H9 (cell line): Measurements from ENCODE around the gene CERS1. TPM values are rescaled to one million over a fixed set of nuclear protein-coding genes. Genes with fewer than 3 reads are reported as not detected.
A peak's percentile ranks its signal among the peaks of the same experiment; 100 is the strongest.

Source experiments
- DNase-seq: peaks from one replicate; pipeline ENCODE4 v3.0.0-alpha.2; 2017
- H2AFZ ChIP-seq: one replicate; pipeline ENCODE4 v1.6.1; 2013; ENCODE audit warnings: mild to moderate bottlenecking, low read length, control low read depth, moderate library complexity
- H2AK5ac ChIP-seq: 2 replicates; pipeline ENCODE4 v1.6.1; 2013; ENCODE audit warnings: low read length, control low read depth, mixed read lengths; ENCODE audit not compliant: insufficient read length
- H2BK120ac ChIP-seq: one replicate; pipeline ENCODE4 v1.6.1; 2013; ENCODE audit warnings: low read depth, mild to moderate bottlenecking, low read length, control low read depth, inconsistent platforms; ENCODE audit not compliant: poor library complexity, severe bottlenecking
- H2BK12ac ChIP-seq: 2 replicates; pipeline ENCODE4 v1.6.1; 2013; ENCODE audit warnings: low read length, control low read depth, mixed read lengths, low read depth; ENCODE audit not compliant: insufficient read length
- H2BK15ac ChIP-seq: 2 replicates; pipeline ENCODE4 v1.6.1; 2013; ENCODE audit warnings: low read depth, low read length, control low read depth
- H2BK20ac ChIP-seq: one replicate; pipeline ENCODE4 v1.6.1; 2013; ENCODE audit warnings: low read depth, mild to moderate bottlenecking, low read length, control low read depth, inconsistent platforms; ENCODE audit not compliant: poor library complexity, severe bottlenecking
- H2BK5ac ChIP-seq: 2 replicates; pipeline ENCODE4 v1.6.1; 2013; ENCODE audit warnings: low read length, control low read depth, mixed read lengths; ENCODE audit not compliant: insufficient read length
- H3K14ac ChIP-seq: 2 replicates; pipeline ENCODE4 v1.6.1; 2013; ENCODE audit warnings: low read length, control low read depth; ENCODE audit not compliant: insufficient read depth
- H3K18ac ChIP-seq: 2 replicates; pipeline ENCODE4 v1.6.1; 2013; ENCODE audit warnings: low read depth, mild to moderate bottlenecking, mixed read lengths, low read length, control low read depth; ENCODE audit not compliant: insufficient read length
- H3K23ac ChIP-seq: 2 replicates; pipeline ENCODE4 v1.6.1; 2013; ENCODE audit warnings: low read length, control low read depth, mixed read lengths, low read depth; ENCODE audit not compliant: insufficient read length
- H3K23me2 ChIP-seq: 2 replicates; pipeline ENCODE4 v1.6.1; 2013; ENCODE audit warnings: low read depth, mild to moderate bottlenecking, mixed read lengths, low read length, control low read depth; ENCODE audit not compliant: insufficient read length, poor library complexity, severe bottlenecking
- H3K27ac ChIP-seq: 2 replicates; pipeline ENCODE4 v1.5.1; 2013; ENCODE audit warnings: low read length, control low read depth, mixed read lengths, low read depth; ENCODE audit not compliant: insufficient read length
- H3K27me3 ChIP-seq: 2 replicates; pipeline ENCODE4 v1.6.1; 2013; ENCODE audit warnings: low read length, control low read depth, inconsistent platforms; ENCODE audit not compliant: insufficient read depth
- H3K4ac ChIP-seq: 2 replicates; pipeline ENCODE4 v1.6.1; 2013; ENCODE audit warnings: low read depth, mild to moderate bottlenecking, control low read depth, inconsistent platforms, low read length, moderate library complexity
- H3K4me1 ChIP-seq: 2 replicates; pipeline ENCODE4 v1.6.1; 2013; ENCODE audit warnings: low read length, control low read depth, inconsistent platforms; ENCODE audit not compliant: insufficient read depth
- H3K4me2 ChIP-seq: 2 replicates; pipeline ENCODE4 v1.6.1; 2013; ENCODE audit warnings: low read length, control low read depth, mixed read lengths; ENCODE audit not compliant: insufficient read length, insufficient read depth
- H3K56ac ChIP-seq: 2 replicates; pipeline ENCODE4 v1.6.1; 2013; ENCODE audit warnings: low read depth, mild to moderate bottlenecking, mixed read lengths, low read length, control low read depth; ENCODE audit not compliant: insufficient read length
- H3K79me1 ChIP-seq: 2 replicates; pipeline ENCODE4 v1.6.1; 2013; ENCODE audit warnings: low read depth, mild to moderate bottlenecking, moderate library complexity, low read length, control low read depth, inconsistent platforms; ENCODE audit not compliant: insufficient read depth, poor library complexity, severe bottlenecking
- H3K79me2 ChIP-seq: 2 replicates; pipeline ENCODE4 v1.6.1; 2013; ENCODE audit warnings: low read length, control low read depth, inconsistent platforms; ENCODE audit not compliant: insufficient read depth
- H3K9ac ChIP-seq: 2 replicates; pipeline ENCODE4 v1.6.1; 2013; ENCODE audit warnings: low read length, control low read depth, mixed read lengths; ENCODE audit not compliant: insufficient read length; ENCODE audit errors: extremely low read depth
- H3K9me3 ChIP-seq: one replicate; pipeline ENCODE4 v1.6.1; 2013; ENCODE audit warnings: low read depth, low read length, inconsistent platforms; ENCODE audit not compliant: control insufficient read depth
- H3T11ph ChIP-seq: one replicate; pipeline ENCODE4 v1.6.1; 2013; ENCODE audit warnings: mild to moderate bottlenecking, low read length, control low read depth, inconsistent platforms
- H4K20me1 ChIP-seq: one replicate; pipeline ENCODE4 v1.6.1; 2013; ENCODE audit not compliant: control insufficient read depth, insufficient read length, insufficient read depth
- H4K5ac ChIP-seq: 2 replicates; pipeline ENCODE4 v1.6.1; 2013; ENCODE audit warnings: low read depth, mild to moderate bottlenecking, mixed read lengths, low read length, control low read depth; ENCODE audit not compliant: insufficient read length
- H4K8ac ChIP-seq: replicated peaks from 2 replicates; pipeline ENCODE4 v1.6.1; 2013; ENCODE audit warnings: low read length, control low read depth, mixed read lengths, low read depth; ENCODE audit not compliant: insufficient read length
- H4K91ac ChIP-seq: 2 replicates; pipeline ENCODE4 v1.6.1; 2013; ENCODE audit warnings: low read depth, mild to moderate bottlenecking, moderate library complexity, mixed read lengths, low read length, control low read depth; ENCODE audit not compliant: insufficient read length
- H3K27ac Mint-ChIP-seq, 3 experiments: 2 replicates in 2 of 3; 3 replicates in 1 of 3; pipeline ENCODE4 v1.8.0; 2020 to 2021; ENCODE audit warnings: mixed read lengths in 3 of 3, mild to moderate bottlenecking in 1 of 3, moderate library complexity in 1 of 3
- H3K27me3 Mint-ChIP-seq: 2 replicates; pipeline ENCODE4 v1.8.0; 2021; ENCODE audit warnings: low read depth, mild to moderate bottlenecking, moderate library complexity, mixed read lengths
- H3K36me3 Mint-ChIP-seq, 3 experiments: 2 replicates in 2 of 3; 3 replicates in 1 of 3; pipeline ENCODE4 v1.8.0; 2020 to 2021; ENCODE audit warnings: low read depth in 3 of 3, mixed read lengths in 3 of 3; ENCODE audit not compliant: insufficient read depth in 1 of 3
- H3K4me1 Mint-ChIP-seq, 2 experiments: 2 replicates each; pipeline ENCODE4 v1.8.0; 2020; ENCODE audit warnings: mixed read lengths in 2 of 2
- H3K4me3 Mint-ChIP-seq, 2 experiments: 2 replicates in 1 of 2; 3 replicates in 1 of 2; pipeline ENCODE4 v1.8.0; 2020 to 2021; ENCODE audit warnings: mild to moderate bottlenecking in 2 of 2, mixed read lengths in 2 of 2, moderate library complexity in 1 of 2
- H3K9me3 Mint-ChIP-seq, 2 experiments: 2 replicates in 1 of 2; 3 replicates in 1 of 2; pipeline ENCODE4 v1.8.0; 2020; ENCODE audit warnings: mild to moderate bottlenecking in 2 of 2, mixed read lengths in 2 of 2, moderate library complexity in 1 of 2
- whole genome bisulfite sequencing: extraction: QIAGEN DNeasy Blood & Tissue Kit; methylation state at CpG from one replicate; pipeline ENCODE4 v1.1.7; 2013; ENCODE audit warnings: missing lambda C conversion rate, low lambda C conversion rate, mixed read lengths; ENCODE audit not compliant: insufficient read length; ENCODE audit errors: extremely low coverage; 5-methylcytosine and 5-hydroxymethylcytosine counted together
- total RNA-seq: library from RNA; stranded (reverse); gene quantifications from 2 replicates; pipeline ENCODE4 v1.2.1, GENCODE V29; 2021
- TF ChIP-seq, protein P1 (sequence below): fragments of 200-600 bp; sonication (generic); conservative IDR thresholded peaks from 3 replicates; pipeline ENCODE4 v1.8.0; 2021; ENCODE audit warnings: antibody characterized with exemption, mild to moderate bottlenecking

The CERS1 gene
- total RNA-seq, 1 experiment from 2014 or later: 19.3 TPM

DNA sequence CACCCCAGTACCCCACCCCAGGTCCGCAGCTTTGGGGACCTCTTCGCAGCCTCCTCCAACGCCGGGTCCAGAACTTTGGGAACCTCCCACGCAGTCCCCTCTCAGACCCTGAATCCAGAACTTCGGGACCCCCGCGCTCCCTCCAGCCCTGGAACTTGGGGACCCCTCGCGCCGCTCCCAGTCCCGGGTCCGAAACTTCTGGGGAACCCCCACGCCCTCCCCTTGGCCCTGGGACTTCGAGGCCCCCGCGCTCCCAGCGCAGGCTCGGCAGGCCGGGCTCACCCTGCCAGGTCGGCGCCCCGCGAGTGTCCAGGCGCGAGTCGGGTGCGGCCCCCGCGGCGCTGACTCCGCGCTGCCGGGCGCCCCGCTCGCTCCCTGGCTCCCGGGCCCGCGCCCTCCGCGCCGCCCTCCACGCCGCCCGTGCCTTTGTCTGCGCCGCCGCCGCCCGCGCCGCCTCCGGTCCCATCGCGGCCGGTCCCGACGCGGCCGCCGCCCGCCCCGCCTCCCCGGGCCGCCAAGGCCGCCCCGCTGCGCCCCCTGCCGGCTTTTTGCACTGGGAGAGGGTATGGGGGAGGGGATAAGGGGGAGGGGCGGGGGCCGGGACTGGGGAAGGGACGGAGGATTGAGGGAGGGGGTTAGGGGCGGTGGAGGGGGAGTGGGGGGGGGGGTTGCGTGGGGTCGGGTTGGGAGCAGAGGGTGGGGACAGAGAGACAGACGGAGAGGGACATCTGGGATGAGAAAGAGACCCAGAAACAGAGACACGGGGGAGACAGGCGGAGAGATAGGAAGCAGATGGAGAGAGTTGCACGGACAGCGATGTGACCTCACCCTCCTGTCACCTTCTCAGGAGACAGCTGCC lies 45.0 kb upstream of the CERS1 start, which contains the start of gene HOMER3:
TSS of gene HOMER3 (minus strand) at position 449 of the 859 bp plus-strand sequence. CDS start 2,235 bp downstream, outside the sequence.
- peak; percentile 54 for DNase-seq
- H2BK5ac ChIP-seq: no peak within 1 kb of the TSS
- Mint-ChIP-seq H3K36me3 (peaks cover 7 to 23% (median 11%) of the 10 kb centered on the region in 3 experiments), H3K27ac (peak within 1 kb of the TSS in 2 of 3 experiments; percentile 48 to 74; a peak in 3 of 7 replicates), H3K4me3 (peak within 1 kb of the TSS; percentile 76 to 95), H3K4me1 (peaks cover 11 to 29% of the 10 kb centered on the region in 2 experiments), H3K27me3 (peaks cover 46% of the 10 kb centered on the region), H3K9me3 (no peaks in the 10 kb centered on the region; a peak in 1 of 5 replicates)
- no peak within 1 kb of the TSS for H2BK20ac ChIP-seq
- H4K5ac ChIP-seq: no peak within 1 kb of the TSS
- H2BK120ac ChIP-seq: no peak within 1 kb of the TSS
- no peaks in the 10 kb centered on the region for H3K79me2 ChIP-seq
- no peaks in the 10 kb centered on the region for H3K4me1 ChIP-seq
- H2AK5ac ChIP-seq: no peak within 1 kb of the TSS
- H3T11ph ChIP-seq: no peak within 1 kb of the TSS
- H3K79me1 ChIP-seq: no peaks in the 10 kb centered on the region
- no peak within 1 kb of the TSS for H2BK15ac ChIP-seq
- no peaks in the 10 kb centered on the region for H4K20me1 ChIP-seq
- no peaks in the 10 kb centered on the region for H3K9me3 ChIP-seq
- peak within 1 kb of the TSS; percentile 73 for H3K18ac ChIP-seq
- H3K4ac ChIP-seq: no peak within 1 kb of the TSS
- H3K27ac ChIP-seq: no peak within 1 kb of the TSS
- no peak within 1 kb of the TSS for H3K56ac ChIP-seq
- H3K23ac ChIP-seq: no peak within 1 kb of the TSS
- no peak within 1 kb of the TSS for H3K9ac ChIP-seq
- H3K14ac ChIP-seq: no peak within 1 kb of the TSS
- TF ChIP-seq, protein P1, sequence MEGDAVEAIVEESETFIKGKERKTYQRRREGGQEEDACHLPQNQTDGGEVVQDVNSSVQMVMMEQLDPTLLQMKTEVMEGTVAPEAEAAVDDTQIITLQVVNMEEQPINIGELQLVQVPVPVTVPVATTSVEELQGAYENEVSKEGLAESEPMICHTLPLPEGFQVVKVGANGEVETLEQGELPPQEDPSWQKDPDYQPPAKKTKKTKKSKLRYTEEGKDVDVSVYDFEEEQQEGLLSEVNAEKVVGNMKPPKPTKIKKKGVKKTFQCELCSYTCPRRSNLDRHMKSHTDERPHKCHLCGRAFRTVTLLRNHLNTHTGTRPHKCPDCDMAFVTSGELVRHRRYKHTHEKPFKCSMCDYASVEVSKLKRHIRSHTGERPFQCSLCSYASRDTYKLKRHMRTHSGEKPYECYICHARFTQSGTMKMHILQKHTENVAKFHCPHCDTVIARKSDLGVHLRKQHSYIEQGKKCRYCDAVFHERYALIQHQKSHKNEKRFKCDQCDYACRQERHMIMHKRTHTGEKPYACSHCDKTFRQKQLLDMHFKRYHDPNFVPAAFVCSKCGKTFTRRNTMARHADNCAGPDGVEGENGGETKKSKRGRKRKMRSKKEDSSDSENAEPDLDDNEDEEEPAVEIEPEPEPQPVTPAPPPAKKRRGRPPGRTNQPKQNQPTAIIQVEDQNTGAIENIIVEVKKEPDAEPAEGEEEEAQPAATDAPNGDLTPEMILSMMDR: no peak; the same call in 2 of the 3 replicates
- peak within 1 kb of the TSS; percentile 86 for H3K4me2 ChIP-seq
- H4K8ac ChIP-seq: no peak within 1 kb of the TSS
- no peaks in the 10 kb centered on the region for H3K27me3 ChIP-seq
- no CpG with 5 or more reads among the region's 81 CpGs for WGBS
- H2AFZ ChIP-seq: no peak within 1 kb of the TSS
- H3K23me2 ChIP-seq: peaks cover 7% of the 10 kb centered on the region
- no peak within 1 kb of the TSS for H2BK12ac ChIP-seq
- H4K91ac ChIP-seq: no peak within 1 kb of the TSS
